Lung (tissue), 12 donors: ENCODE data around the gene MBD2. TPM values are rescaled to one million over a fixed set of nuclear protein-coding genes. Genes with fewer than 3 reads are reported as not detected.
"Not testable (repeated sequence)": the region's sequence is repeated elsewhere in the genome, so short reads cannot be mapped to it uniquely, and the experiment has no call there.

Experiments used
- ATAC-seq: fragments of 200-7000 bp; cut with Tn5 transposase; one replicate; pipeline ENCODE4 v1.9.1; 2020; ENCODE audit warnings: moderate number of reproducible peaks; ENCODE audit not compliant: insufficient read depth, low FRiP score
- DNase-seq, 3 donors: peaks; one replicate each; pipeline ENCODE4 v3.0.0-alpha.2; 2013 to 2017
- H3K27ac ChIP-seq, 2 donors: one replicate each; pipeline ENCODE4 v1.5.1; 2013; ENCODE audit warnings: mild to moderate bottlenecking in 2 of 2, moderate library complexity in 2 of 2, control low read depth in 1 of 2, inconsistent platforms in 1 of 2, low read depth in 1 of 2, low read length in 1 of 2
- H3K27me3 ChIP-seq, 3 donors: one replicate each; pipeline ENCODE4 v1.5.1; 2013; ENCODE audit warnings: low read length in 2 of 3; ENCODE audit not compliant: control insufficient read depth in 3 of 3, insufficient read depth in 3 of 3
- H3K36me3 ChIP-seq, 4 donors: one replicate each; pipeline ENCODE4 v1.5.1; 2013; ENCODE audit warnings: low read length in 4 of 4, mild to moderate bottlenecking in 1 of 4, moderate library complexity in 1 of 4; ENCODE audit not compliant: control insufficient read depth in 4 of 4, insufficient read depth in 4 of 4
- H3K4me1 ChIP-seq, 5 donors: one replicate each; pipeline ENCODE4 v1.5.1; 2013; ENCODE audit warnings: low read length in 5 of 5, mild to moderate bottlenecking in 2 of 5, moderate library complexity in 1 of 5; ENCODE audit not compliant: control insufficient read depth in 5 of 5, insufficient read depth in 5 of 5
- H3K4me3 ChIP-seq: one replicate; pipeline ENCODE4 v1.5.1; 2013; ENCODE audit warnings: mild to moderate bottlenecking, control low read depth, moderate library complexity
- H3K9ac ChIP-seq, 2 donors: one replicate each; pipeline ENCODE4 v1.5.1; 2013; ENCODE audit warnings: low read length in 2 of 2, control low read depth in 1 of 2; ENCODE audit not compliant: insufficient read depth in 1 of 2
- H3K9me3 ChIP-seq, 4 donors: one replicate each; pipeline ENCODE4 v1.5.1; 2013; ENCODE audit warnings: low read length in 3 of 4, mild to moderate bottlenecking in 1 of 4, moderate library complexity in 1 of 4; ENCODE audit not compliant: control insufficient read depth in 4 of 4, insufficient read depth in 3 of 4
- CTCF ChIP-seq: IDR thresholded peaks from 2 replicates; pipeline ENCODE4 v1.5.1; 2012; ENCODE audit warnings: mild to moderate bottlenecking; ENCODE audit errors: control extremely low read depth, extremely low read depth
- WGBS, 2 donors: extraction: QIAGEN DNeasy Blood & Tissue Kit; methylation state at CpG; one replicate each; pipeline ENCODE4 v1.1.7; 2013; 5-methylcytosine and 5-hydroxymethylcytosine counted together
- polyA plus RNA-seq, 2 donors: library from polyadenylated mRNA; stranded (reverse); fragments of 200-250 nt; gene quantifications; one replicate each; pipeline ENCODE4 v1.2.1, GENCODE V29; 2013
- total RNA-seq, 2 donors: library from RNA; depleted of rRNA in 1 of 2; stranded (reverse); fragments of >200 nt in 1 of 2; gene quantifications; one replicate each; pipeline ENCODE4 v1.2.1, GENCODE V29; 2014 to 2021
- donor health status: control.
- donor health status: control.
- donor health status: Bipolar disorder and iron deficiency.
- donor health status: healthy.
- donor health status: DM: yes; HTN: yes; CAD: no.

Gene MBD2
- total and polyA plus RNA-seq, 4 donors = 29.5 to 91.0 (median 36.1) TPM

GRCh38 chr18:54222922-54223567 is 1.4 kb downstream of the MBD2 start:
- Histone ChIP-seq H3K9me3 (no peaks in the 10 kb centered on the region), H3K27me3 (no peaks in the 10 kb centered on the region), H3K36me3 (no peaks in the 10 kb centered on the region), H3K9ac (peak overlapping the region in 1 of 2 donors; percentile 56), H3K4me3 (no peak overlapping the region), H3K4me1 (peaks cover 4 to 18% (median 6%) of the 10 kb centered on the region in 5 donors), H3K27ac (peak overlapping the region in 1 of 2 donors; percentile 42)
- DNase-seq (no peak), ATAC-seq (no peak)
- 17 to 24% methylated on average over 5 of the region's 5 CpGs for WGBS, 2 donors
- TF ChIP-seq CTCF = no peak

- H3K36me3 ChIP-seq = no peaks in the 10 kb centered on the region
- no peak overlapping the region for H3K27ac ChIP-seq
- no peak for TF ChIP-seq CTCF
- H3K9me3 ChIP-seq = no peaks in the 10 kb centered on the region
- no peaks in the 10 kb centered on the region for H3K27me3 ChIP-seq
- H3K4me1 ChIP-seq = peaks cover 4 to 20% (median 6%) of the 10 kb centered on the region in 5 donors
- no peak overlapping the region for H3K9ac ChIP-seq
- ATAC-seq = no peak
- DNase-seq = no peak
- WGBS, 2 donors = 75 to 87% methylated on average over 2 of the region's 2 CpGs
- H3K4me3 ChIP-seq = no peak overlapping the region
These were observed 4.1 kb downstream of the MBD2 start for GRCh38 chr18:54220406-54220805.

GRCh38 chr18:54218803-54219202 is 5.7 kb downstream of the MBD2 start:
- H3K36me3 ChIP-seq, H3K9me3 ChIP-seq, H3K27ac ChIP-seq, H3K4me3 ChIP-seq, ATAC-seq, H3K27me3 ChIP-seq, DNase-seq, H3K9ac ChIP-seq: not testable (repeated sequence)
- WGBS, 2 donors = 93 to 94% methylated on average over 6 of the region's 6 CpGs
- peaks cover 4 to 20% (median 6%) of the 10 kb centered on the region in 5 donors for H3K4me1 ChIP-seq

GRCh38 chr18:54218299-54218698 is 6.2 kb downstream of the MBD2 start:
- H3K9me3 ChIP-seq = no peaks in the 10 kb centered on the region
- no peaks in the 10 kb centered on the region for H3K36me3 ChIP-seq
- no peak overlapping the region for H3K9ac ChIP-seq
- no peak overlapping the region for H3K27ac ChIP-seq
- TF ChIP-seq CTCF = no peak
- DNase-seq = no peak
- WGBS, 2 donors = 97 to 100% methylated on average over 2 of the region's 2 CpGs
- H3K4me1 ChIP-seq = peaks cover 1 to 20% (median 5%) of the 10 kb centered on the region in 5 donors
- H3K27me3 ChIP-seq = no peaks in the 10 kb centered on the region
- no peak overlapping the region for H3K4me3 ChIP-seq
- no peak for ATAC-seq
